Uterus (tissue), 4 donors: Measurements from ENCODE around the gene ABL2. TPM values are rescaled to one million over a fixed set of nuclear protein-coding genes. Genes with fewer than 3 reads are reported as not detected.
A peak's percentile ranks its signal among the peaks of the same experiment; 100 is the strongest.

ENCODE experiments used
- DNase-seq, 2 donors: peaks; one replicate each; pipeline ENCODE4 v3.0.0-alpha.2; 2019 to 2020
- H3K27ac ChIP-seq, 2 donors: fragments of 200-600 bp; sonication (generic); 1 replicate in 1 of 2; 2 replicates in 1 of 2; pipeline ENCODE4 v1.5.1; 2016 to 2018
- H3K27me3 ChIP-seq, 2 donors: fragments of 200-600 bp; sonication (generic); one replicate each; pipeline ENCODE4 v1.5.1; 2018 to 2019; ENCODE audit warnings: control low read depth in 1 of 2
- H3K36me3 ChIP-seq, 2 donors: fragments of 200-600 bp; sonication (generic); one replicate each; pipeline ENCODE4 v1.5.1; 2019; ENCODE audit warnings: control low read depth in 1 of 2
- H3K4me1 ChIP-seq, 2 donors: fragments of 200-600 bp; sonication (generic); one replicate each; pipeline ENCODE4 v1.5.1; 2018 to 2019; ENCODE audit warnings: control low read depth in 1 of 2
- H3K4me3 ChIP-seq, 2 donors: fragments of 200-600 bp; sonication (generic); 1 replicate in 1 of 2; 2 replicates in 1 of 2; pipeline ENCODE4 v1.5.1; 2018 to 2019; ENCODE audit warnings: mild to moderate bottlenecking in 1 of 2
- H3K9me3 ChIP-seq, 2 donors: fragments of 200-600 bp; sonication (generic); one replicate each; pipeline ENCODE4 v1.5.1; 2019; ENCODE audit warnings: control low read depth in 1 of 2
- POLR2A ChIP-seq, 2 donors: fragments of 450-650 bp; IDR thresholded peaks; one replicate each; pipeline ENCODE4 v1.6.1; 2016; ENCODE audit warnings: antibody characterized with exemption in 2 of 2, mild to moderate bottlenecking in 1 of 2, moderate library complexity in 1 of 2
- intact Hi-C: fragments of 100-400 bp; cut with DNase I; formaldehyde crosslinking; loops from one replicate; pipeline ENCODE4 v1.15.1; 2023; ENCODE audit warnings: low total_unique reads
- total RNA-seq, 4 donors: library from RNA; depleted of rRNA in 3 of 4; stranded (reverse); fragments of >200 nt in 3 of 4; gene quantifications; one replicate each; pipeline versions ENCODE4 v1.1.0 to v1.2.4, GENCODE V29; 2014 to 2023
- TF ChIP-seq, protein P1 (sequence below), 4 experiments: fragments of 200-600 bp in 2 of 4; fragments of 450-650 bp in 2 of 4; sonication (generic) in 2 of 4; IDR thresholded peaks; one replicate each; pipeline ENCODE4 v1.5.1; 2016 to 2019; ENCODE audit warnings: antibody characterized with exemption in 4 of 4, mild to moderate bottlenecking in 2 of 4, moderate library complexity in 1 of 4
- donor health status: DM: yes; HTN: yes; CAD: no.

The ABL2 gene
- total RNA-seq, 4 donors from 2014 or later = 10.3 to 33.1 (median 15.1) TPM

DNA sequence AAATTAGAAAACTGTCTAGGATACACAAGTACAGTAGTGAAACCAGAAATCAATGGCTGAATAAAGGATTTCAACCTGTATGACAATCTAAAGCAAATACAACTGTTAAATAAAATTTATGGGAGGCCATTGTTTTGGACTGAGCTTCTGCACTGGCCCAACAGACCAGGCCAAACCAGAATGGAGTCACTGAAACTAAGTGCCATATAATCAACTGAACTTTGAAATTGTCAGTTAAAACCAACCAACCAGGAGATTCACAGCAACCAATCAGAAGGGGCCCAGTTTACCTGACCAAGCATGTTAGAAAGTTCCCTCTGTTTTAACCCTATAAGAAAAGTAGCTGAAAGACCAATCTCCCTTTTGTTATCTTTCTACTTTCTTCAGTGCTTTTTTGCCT, 33.6 kb upstream of the ABL2 start:
- Histone ChIP-seq H3K9me3 (no peaks in the 10 kb centered on the region), H3K4me3 (no peak overlapping the region), H3K36me3 (no peaks in the 10 kb centered on the region), H3K27me3 (no peaks in the 10 kb centered on the region), H3K4me1 (no peaks in the 10 kb centered on the region), H3K27ac (no peak overlapping the region)
- TF ChIP-seq, protein P1, sequence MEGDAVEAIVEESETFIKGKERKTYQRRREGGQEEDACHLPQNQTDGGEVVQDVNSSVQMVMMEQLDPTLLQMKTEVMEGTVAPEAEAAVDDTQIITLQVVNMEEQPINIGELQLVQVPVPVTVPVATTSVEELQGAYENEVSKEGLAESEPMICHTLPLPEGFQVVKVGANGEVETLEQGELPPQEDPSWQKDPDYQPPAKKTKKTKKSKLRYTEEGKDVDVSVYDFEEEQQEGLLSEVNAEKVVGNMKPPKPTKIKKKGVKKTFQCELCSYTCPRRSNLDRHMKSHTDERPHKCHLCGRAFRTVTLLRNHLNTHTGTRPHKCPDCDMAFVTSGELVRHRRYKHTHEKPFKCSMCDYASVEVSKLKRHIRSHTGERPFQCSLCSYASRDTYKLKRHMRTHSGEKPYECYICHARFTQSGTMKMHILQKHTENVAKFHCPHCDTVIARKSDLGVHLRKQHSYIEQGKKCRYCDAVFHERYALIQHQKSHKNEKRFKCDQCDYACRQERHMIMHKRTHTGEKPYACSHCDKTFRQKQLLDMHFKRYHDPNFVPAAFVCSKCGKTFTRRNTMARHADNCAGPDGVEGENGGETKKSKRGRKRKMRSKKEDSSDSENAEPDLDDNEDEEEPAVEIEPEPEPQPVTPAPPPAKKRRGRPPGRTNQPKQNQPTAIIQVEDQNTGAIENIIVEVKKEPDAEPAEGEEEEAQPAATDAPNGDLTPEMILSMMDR (IDR thresholded peaks at IDR 0.05) = no peak
- TF ChIP-seq POLR2A (IDR thresholded peaks at IDR 0.05) = no peak
- DNase-seq = no peak
- intact Hi-C loops = no loop called here

DNA sequence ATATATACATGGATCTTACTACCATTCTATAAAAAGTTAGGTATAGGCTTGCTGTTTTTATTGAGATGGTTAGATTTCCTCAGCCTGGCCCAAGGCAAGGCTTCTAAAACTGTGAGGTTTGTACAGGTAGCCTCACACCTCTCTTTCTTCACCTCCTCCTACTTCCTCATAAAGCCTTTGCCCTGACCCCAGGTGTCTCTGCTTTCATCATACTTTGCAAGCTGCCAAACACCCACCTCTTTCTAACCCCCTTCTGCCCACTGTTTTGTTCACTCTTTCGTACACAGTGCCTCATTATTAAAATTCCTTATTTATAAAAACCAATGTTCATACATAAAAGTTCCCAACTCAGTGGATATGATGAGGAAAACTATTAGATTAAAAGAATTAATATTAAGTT, 32.7 kb upstream of the ABL2 start:
- H3K9me3 ChIP-seq = no peaks in the 10 kb centered on the region
- TF ChIP-seq POLR2A (IDR thresholded peaks at IDR 0.05) = no peak
- TF ChIP-seq, protein P1 (IDR thresholded peaks at IDR 0.05) = no peak
- no peaks in the 10 kb centered on the region for H3K4me1 ChIP-seq
- intact Hi-C loops = no loop called here
- no peaks in the 10 kb centered on the region for H3K36me3 ChIP-seq
- no peaks in the 10 kb centered on the region for H3K27me3 ChIP-seq
- DNase-seq = no peak
- no peak overlapping the region for H3K4me3 ChIP-seq
- H3K27ac ChIP-seq = no peak overlapping the region

DNA sequence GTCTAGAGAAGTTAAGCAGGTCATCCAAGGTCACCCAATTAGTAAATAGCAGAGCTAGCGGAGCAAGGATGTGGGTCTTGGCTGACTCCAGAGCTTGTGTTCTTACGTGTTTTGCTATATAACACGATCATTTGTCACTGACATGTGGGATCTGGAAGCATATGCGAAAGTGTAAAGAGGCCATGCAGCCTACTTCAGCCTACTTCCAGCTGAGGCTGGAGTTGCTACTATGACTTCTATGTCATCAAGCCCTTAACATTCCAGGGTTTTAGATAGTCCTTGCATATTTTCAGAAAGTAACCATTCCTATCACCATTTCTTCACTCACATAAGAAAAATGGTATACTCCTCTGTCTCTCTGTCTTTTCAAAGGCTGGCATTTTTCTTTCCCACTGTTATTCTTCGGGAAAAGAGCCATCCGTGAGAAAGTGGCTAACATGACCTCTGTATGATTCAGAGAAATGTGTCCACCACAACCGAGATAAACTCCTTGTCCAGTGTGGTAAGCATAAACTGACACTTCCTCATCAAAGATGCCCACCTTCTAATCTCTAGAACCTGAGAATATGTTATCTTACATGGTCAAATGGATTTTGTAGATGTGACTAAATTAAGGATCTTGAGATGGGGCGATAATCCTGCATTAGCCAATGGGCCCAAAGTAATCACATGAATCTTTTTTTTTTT, 24.0 kb upstream of the ABL2 start:
- H3K27ac ChIP-seq = no peak overlapping the region
- H3K9me3 ChIP-seq = no peaks in the 10 kb centered on the region
- no peak for DNase-seq
- H3K4me1 ChIP-seq = no peaks in the 10 kb centered on the region
- no peaks in the 10 kb centered on the region for H3K36me3 ChIP-seq
- H3K4me3 ChIP-seq = no peak overlapping the region
- TF ChIP-seq, protein P1 (IDR thresholded peaks at IDR 0.05) = no peak
- TF ChIP-seq POLR2A (IDR thresholded peaks at IDR 0.05) = no peak
- no peaks in the 10 kb centered on the region for H3K27me3 ChIP-seq
- intact Hi-C loops = no loop called here

DNA sequence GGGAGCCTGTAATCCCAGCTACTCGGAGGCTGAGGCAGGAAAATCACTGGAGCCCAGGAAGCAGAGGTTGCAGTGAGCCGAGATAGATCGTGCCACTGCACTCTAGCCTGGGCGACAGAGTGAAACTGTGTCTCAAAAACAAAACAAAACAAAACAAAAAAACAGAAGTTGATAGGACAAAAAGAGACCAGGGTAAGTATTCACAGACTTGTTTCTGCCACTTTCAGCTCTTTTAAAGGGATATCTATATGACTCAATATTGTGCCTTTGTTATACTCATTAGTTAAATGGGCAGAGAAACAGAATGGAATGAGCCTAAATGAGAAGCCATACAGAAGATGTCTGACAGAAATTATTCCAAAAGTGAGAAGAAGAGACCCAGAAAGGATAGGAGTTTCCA, 23.1 kb upstream of the ABL2 start:
- intact Hi-C loops = no loop called here
- Histone ChIP-seq H3K4me3 (no peak overlapping the region), H3K9me3 (no peaks in the 10 kb centered on the region), H3K27ac (no peak overlapping the region), H3K27me3 (no peaks in the 10 kb centered on the region), H3K4me1 (no peaks in the 10 kb centered on the region), H3K36me3 (no peaks in the 10 kb centered on the region)
- TF ChIP-seq, protein P1 (IDR thresholded peaks at IDR 0.05) = no peak
- DNase-seq = no peak

DNA sequence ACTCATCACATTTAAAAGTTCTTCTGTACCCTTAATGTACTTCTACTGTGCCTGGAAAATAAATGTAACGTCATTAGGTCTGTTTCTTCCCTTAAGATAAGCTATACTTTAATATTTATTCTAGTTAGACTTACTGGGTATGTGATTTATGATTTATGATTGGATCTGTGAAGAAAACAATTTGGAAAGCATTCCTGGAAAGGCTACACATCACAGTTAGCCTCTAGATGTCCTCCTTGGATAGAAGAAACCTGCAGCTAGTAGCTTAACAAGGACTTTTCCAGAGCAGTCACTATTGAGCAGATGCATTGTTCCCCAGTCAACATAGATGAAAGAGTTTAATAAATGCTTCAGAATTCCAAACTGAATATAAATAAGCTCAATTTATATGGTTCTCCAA, 22.2 kb upstream of the ABL2 start:
- no peaks in the 10 kb centered on the region for H3K4me1 ChIP-seq
- H3K36me3 ChIP-seq = no peaks in the 10 kb centered on the region
- no peak overlapping the region for H3K27ac ChIP-seq
- no peaks in the 10 kb centered on the region for H3K27me3 ChIP-seq
- H3K9me3 ChIP-seq = no peaks in the 10 kb centered on the region
- no peak for TF ChIP-seq POLR2A (IDR thresholded peaks at IDR 0.05)
- TF ChIP-seq, protein P1 (IDR thresholded peaks at IDR 0.05) = peak in 2 of 4 experiments; percentile 18 to 25
- no peak for DNase-seq
- H3K4me3 ChIP-seq = no peak overlapping the region
- intact Hi-C loops = no loop called here
